Superior temporal gyrus (tissue), 1 donor: Measurements from ENCODE around the gene LSM14B.

ENCODE experiments used
- DNase-seq: peaks from one replicate; pipeline ENCODE4 v3.0.0-alpha.2; 2016; ENCODE audit errors: extremely low spot score

LSM14B gene

DNA sequence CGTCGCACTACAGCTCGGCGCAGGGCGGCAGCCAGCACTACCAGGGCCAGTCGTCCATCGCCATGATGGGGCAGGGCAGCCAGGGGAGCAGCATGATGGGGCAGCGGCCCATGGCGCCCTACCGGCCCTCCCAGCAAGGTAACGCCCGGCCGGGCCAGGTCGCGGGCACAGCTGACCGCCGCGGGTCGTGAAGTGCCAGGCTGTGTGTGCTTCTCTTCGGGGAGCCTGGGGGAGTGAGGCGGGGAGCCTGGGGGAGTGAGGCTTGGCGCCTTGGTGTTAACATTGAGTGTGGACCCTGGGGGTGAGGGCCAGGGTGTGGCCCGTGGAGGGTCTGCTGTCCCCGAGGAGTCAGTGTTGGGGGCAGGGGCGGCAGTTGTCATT lies 41.2 kb downstream of the LSM14B start:
- DNase-seq: no peak

DNA sequence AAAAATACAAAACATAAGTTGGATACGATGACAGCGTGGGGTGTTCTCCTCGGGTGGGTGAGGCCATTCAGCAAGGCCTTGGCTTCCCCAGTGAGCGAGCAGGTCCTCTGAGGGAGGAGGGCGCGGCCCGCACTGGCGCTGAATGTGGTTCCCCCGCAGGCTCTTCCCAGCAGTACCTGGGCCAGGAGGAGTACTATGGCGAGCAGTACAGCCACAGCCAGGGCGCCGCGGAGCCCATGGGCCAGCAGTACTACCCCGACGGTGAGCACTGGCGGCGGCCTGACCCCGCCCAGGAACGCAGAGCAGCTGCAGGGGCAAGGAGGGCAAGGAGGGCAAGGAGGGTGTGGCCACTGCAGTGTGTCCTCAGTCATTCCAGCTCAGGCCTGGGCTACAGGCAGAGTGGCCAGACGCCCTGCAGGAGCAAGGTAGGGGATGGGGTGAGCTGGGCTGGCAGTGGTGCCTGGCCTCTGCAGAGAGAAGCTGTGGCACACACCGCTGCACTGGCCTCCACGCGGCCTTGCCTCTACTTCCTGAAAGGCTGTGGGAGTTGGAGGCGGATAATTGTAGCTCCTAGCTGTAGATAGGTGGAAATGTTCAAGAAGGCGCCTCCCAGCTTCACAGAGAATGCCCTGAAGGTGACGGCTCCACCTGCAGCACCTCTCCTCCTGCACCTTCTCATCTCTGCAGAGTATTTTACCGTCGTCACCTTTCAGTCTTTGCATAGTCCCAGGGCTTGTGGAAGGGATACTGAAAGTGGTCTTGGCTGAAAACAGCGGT lies 41.9 kb downstream of the LSM14B start:
- no peak for DNase-seq

DNA sequence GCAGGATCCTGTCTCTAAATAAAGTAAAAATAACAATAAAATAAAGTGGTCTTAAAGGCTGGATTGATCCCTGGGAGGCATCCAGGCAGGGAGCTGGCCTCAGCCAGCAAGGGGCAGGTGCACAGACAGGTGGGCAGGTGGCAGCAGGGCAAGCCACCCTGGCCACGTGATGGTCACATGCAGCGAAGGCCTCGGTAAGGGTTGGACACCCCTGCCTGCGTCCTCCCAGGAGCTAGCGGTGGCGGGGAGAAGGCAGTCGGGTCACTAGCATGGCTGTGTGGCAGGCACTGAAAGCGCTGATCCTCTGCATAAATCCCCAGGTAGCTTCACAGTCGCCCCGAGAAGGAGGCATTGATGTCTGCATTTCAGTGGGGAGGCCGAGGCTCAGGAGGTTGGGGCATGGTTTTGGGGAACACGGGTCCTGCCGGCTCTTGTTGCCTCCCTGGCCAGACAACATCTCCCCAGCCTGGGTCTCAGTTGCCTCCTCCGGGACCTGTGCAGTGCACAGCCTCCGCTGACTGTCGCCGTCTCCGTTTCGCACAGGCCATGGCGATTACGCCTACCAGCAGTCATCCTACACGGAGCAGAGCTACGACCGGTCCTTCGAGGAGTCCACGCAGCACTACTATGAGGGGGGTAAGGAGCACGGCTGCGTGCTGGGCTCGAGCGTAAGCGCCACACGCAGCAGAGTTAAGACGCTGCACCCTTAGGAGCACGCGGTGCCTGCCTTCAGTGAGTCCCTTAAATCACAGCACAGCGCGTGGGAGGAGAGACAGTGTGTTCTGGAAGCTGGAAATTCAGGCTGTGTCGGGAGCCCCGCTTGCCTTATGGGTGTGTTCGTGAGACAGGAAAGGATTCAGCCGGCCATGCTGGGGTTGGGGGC lies 42.8 kb downstream of the LSM14B start:
- no peak for DNase-seq

DNA sequence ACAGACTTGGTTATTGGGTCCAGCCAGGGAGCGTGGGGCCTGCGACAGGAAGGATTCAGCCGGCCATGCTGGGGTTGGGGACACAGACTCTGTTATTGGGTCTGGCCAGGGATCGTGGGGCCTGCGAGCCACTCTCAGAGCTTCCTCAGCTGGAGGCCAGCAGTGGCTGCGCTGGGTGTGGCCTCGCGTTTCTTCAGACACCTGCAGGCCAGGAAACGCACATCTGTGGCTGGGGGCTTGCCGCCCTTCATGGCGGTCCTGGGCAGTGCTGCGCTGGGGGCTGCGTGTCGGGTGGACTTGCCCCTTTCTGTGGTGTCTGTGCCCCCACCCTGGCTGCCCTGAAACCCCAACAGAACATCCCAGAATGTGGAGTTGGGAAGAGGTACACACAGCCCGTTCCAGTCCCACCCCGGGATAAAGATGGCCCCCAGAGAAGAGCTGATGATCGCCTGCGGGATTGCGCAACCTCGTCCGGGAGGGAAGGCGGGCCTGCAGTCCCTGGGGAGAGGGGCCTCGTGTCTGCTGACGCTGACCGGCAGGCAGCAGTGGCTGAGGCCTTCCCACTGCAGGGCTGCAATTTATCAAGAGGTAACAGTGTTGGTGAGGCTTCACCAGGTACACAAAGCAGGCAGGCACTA lies 43.6 kb downstream of the LSM14B start:
- DNase-seq: no peak

DNA sequence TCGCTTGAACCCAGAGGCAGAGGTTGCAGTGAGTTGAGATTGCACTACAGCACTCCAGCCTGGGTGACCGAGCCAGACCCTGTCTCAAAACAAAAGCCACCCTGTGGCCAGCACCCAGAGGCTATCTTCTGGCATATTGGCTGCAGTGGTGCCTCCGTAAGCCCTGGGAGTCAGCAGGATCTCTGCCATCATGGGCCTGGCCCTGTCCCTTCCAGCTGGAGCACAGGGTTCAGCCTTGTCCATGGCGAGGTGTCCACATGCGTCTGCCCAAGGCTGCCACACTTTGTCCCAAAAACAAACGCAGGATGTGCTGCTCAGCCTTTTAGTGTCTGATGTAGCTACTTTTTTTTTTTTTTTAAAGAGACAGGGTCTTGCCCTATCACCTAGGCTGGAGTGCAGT lies 45.2 kb downstream of the LSM14B start:
- DNase-seq: no peak

DNA sequence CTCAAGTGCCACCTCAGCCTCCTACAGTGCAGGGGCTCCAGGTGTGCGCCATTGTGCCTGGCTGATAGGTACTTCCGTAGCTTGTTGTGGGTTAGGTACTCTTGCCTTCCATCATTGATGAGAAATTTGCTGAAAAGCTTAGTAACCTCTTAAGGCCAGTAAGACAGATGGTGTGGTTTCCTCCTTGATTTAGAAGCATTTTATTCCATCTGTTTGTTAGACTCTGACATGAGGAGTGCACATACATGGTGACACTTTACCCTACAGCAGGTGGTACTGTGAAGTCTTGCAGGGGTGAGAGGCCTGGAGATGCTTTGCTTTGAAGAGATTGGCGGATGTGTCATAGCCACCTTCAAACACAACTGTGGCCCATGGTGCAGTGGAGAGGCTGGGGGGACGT lies 45.8 kb downstream of the LSM14B start:
- DNase-seq: no peak

DNA sequence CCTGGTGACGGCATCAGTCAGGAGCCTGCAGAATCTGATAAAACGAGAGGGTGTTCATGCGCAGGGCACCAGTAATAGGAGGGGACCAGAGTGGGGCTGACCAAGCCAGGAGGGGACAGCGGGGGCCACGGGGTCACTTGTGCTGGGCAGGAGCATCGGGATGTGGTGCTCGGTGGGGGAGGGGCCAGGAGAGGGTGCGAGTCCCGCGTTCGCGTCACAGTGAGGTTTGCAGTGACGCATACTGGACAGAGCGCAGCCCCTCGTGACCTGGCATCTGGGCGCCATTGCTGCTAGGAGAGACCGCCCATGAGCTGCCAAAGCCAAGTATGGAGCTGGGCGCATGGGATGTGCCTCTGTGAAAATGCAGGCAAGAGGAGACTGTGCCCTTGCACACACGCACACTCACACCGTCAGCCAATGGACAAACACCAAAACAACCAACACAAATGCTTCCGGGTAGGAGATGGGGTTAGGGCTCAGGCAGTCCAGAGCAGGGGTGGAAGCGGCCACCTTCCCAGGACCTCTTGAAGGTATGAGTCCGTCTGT lies 46.7 kb downstream of the LSM14B start:
- no peak for DNase-seq

DNA sequence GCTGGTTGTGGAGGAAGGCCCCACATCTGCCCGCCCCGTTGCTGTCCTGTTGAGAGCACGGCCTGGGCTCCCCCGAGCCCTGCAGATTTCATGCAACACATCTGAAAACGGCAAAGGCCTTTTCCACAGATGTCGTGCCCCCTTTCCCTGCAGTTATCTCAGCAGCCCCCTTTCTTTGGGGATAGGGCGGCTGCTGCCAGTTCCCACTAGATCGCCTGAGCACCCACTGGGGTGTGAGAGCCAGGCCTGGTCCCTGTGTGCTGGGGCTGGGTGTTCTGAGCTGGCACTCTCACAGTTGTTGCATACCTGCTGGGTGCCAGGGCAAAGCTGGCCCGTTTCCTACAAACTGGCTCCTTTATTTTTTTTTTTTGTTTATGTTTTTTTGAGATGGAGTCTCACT lies 48.3 kb downstream of the LSM14B start:
- DNase-seq: no peak

DNA sequence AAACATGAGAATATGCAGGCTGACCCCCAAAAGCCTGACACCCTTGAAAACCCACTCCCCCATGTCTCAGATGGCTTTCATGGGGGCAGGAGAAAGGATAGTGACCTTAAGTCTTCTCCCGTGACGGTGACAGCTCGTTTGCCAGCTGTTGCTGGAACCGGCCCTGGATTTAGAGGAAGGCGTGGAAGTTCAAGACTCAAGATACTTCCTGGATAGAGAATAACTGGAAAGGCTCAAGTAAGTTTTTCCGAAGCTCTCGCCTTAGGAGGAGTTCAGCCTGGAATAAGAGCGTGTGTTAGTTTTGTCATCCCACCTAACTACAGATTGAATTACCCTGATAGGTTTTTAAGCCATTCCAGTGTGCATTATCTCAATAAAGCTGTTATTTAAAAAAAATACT lies 49.0 kb downstream of the LSM14B start:
- no peak for DNase-seq

DNA sequence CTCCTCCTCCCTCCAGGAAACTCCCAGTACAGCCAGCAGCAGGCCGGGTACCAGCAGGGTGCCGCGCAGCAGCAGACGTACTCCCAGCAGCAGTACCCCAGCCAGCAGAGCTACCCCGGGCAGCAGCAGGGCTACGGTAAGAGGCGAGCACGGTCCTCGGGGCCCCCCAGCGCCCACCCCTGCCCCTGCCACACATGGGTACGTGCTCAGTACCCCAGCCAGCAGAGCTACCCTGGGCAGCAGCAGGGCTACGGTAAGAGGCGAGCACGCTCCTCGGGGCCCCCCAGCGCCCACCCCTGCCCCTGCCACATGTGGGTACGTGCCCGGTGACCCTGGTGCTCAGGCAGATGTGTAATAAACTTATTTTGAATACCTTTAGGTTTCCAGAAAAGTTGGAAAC lies 50.4 kb downstream of the LSM14B start:
- no peak for DNase-seq

DNA sequence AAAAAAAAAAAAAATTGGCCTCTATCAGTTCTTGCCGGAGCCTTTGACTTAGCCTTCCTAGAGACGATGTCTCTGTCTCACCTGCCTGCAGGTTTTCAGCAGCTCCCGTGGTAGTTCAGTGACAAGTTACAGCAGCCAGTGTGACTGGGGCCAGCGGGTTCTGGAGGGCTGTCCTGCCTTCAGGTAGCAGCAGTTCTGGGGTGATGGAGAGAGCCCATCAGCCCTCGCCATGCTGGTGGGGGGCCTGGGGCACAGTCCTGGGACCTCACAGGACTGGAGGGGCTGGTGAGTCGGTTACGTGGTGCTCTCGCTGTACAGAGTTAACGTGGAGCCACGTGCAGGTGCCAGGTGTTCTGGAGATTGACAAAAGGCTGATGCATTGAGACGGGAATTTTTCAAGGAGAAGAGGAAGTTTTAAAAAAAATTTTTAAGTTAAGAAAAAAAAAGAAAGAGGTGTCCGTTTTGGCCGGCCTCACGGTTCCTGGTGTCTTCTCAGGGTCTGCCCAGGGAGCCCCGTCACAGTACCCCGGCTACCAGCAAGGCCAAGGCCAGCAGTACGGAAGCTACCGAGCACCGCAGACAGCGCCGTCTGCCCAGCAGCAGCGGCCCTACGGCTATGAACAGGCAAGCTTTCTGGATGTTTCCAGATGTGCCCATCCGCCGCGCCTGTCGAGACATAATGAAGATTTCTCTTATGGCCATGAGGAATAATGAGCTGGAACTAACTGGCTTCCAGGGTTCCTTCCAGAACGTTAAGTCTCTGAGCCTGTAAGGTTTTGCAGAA lies 51.9 kb downstream of the LSM14B start:
- no peak for DNase-seq

DNA sequence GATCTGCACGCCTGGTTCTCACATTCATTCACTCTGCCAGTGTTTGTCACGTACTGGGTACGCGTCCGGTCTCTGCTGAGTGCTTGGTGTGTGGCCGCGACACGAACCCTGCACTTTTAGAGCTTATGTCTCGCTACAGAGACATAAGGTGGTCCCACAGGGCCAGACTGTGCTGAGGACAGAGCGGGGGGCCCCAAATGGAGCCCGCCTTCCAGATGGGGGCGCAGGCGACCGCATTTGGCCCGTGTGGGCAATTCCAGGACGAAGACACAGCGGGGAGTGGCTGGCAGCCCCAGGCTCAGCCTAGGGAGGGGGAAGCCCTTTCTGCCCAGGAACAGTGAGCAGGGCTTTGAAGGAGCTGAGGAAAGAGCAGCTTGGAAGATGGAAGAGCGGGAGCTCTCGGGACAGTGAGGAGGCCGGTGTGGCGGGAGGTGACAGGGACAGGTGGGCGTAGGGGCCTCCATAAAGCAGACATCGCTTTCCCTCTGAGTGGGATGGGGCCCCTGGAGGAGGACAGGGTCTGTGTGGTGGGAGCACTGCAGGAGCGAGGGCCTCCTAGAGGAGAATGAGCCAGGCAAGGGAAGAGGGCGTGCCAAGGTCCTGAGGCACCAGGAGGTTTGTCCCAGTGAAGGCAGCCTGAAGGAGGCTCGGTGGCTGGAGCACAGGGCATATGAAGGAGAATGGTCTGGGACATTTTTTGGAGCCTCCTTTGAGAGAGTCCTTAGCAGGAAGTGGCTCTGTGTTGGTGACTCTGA lies 52.8 kb downstream of the LSM14B start:
- DNase-seq: no peak

DNA sequence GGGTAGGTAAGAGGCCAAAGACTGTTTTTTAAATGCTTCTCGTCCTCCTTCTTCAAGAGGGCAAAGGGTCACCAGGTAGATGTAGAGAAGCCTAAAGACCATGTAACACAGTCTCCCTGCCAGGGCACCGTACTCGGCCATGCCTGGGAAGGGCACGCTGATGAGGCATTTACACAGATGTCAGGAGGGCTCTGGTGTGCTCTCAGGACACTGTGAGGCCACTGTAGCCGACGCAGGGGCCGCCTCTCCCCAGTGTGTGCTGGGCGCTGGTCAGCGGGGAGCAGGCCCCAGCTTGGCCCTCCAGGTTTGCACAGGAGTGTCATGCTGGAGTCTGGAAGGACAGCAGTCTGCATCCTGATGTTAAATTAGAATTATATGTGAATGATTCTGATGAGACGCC lies 53.4 kb downstream of the LSM14B start:
- DNase-seq: no peak

DNA sequence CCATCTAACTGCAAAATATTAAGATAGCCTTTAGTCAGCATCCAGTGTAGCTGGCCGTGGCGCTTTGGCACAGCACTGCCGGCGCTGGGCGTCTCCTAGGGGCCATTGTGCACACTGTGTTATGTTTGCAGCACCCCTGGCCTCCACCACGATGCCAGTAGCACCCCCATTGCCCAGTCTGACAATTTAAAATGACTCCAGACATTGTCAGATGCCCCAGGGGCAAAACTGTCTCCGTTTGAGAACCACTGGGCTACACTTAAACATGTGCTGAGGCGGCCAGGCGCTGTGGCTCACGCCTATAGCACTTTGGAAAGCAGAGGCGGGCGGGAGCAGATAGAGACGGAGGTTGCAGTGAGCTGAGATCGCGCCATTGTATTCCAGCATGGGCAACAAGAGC lies 54.6 kb downstream of the LSM14B start:
- no peak for DNase-seq

DNA sequence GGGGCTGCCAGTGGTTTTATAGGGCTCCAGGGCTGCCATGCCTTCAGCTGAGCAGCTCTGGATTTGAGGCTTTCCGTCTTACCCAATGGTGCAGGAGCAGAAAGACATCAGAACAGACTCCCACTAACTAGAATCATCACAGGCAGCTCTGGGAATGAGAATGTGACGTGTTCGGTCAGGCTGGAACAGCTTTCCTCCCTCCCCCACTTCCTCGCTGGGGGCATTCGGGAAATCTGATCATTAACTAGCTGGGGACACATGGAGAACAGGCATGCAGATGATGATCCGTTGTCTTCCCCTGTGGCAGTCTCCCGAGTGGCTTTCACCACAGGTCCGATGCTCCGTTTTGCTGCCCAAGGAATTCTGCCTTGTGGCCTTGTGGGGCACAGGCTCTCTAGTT lies 55.0 kb downstream of the LSM14B start:
- DNase-seq: no peak

DNA sequence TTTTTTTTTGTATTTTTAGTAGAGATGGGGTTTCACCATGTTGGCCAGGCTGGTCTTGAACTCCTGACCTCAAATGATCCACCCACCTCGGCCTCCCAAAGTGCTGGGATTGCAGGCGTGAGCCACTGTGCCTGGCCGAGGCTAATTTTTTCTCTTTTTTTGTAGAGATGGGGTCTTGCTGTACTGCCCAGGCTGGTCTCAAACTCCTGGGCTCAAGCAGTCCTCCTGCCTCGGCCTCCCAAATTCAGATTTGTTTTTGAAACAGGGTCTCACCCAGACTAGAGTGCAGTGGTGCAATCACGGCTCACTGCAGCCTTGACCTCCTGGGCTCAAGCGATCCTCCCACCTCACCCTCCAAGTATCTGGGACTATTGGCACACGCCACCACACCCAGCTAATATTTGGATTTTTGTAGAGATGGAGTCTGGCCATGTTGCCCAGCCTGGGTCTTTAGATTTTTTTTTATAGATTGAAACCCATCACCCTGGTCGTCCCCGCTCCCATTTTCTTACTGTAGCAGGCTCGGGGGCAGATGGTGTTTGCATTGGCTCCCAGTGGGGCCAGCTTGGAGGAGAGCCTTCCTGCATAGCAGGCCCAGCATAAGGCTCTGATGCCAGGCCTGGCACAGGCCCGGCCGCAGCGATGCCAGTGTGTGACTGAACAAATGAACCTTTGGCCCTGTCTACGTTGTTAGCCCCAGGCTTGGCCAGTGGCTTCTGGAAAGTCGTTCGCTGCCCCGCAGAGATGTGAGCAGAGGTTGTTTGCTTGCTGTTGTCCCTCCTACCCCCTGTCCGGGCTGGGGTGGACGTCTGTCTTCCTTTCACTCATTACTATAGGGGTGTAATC lies 56.3 kb downstream of the LSM14B start:
- no peak for DNase-seq

DNA sequence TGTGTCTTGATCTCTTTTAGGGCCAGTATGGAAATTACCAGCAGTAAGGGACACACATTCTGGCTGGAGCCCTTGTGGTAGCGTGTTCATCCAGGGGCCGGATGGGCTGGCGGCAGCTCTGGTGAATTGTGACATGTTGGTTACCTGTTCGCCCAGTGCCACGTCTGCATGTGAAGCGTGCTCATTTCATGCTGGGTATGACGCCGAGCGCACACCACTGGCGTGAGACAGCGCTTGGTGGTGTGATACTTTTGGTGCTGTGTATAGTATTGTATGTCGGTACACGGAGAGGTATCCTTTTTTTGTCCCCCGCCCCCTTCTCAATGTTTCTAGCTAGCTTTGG lies 56.9 kb downstream of the LSM14B start:
- DNase-seq: no peak

DNA sequence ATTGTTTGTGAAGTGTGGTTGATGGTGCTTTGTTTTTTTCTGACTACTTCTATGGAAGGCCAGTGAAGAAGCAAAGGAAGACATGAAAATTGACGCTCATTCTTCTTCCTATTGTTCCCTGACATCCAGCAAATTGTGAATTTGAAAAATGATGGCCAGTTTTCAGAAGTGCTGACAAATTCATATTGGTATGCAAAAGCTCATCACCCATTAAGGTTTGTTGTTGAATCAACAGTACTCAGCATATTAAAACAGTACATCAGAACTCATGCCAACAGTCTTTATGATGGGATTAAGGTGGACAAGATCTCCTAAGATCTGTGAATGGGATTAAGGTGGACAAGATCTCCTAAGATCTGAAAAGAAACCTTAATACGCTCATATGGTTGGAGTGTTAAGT lies 59.5 kb downstream of the LSM14B start:
- peak; percentile 10 for DNase-seq

DNA sequence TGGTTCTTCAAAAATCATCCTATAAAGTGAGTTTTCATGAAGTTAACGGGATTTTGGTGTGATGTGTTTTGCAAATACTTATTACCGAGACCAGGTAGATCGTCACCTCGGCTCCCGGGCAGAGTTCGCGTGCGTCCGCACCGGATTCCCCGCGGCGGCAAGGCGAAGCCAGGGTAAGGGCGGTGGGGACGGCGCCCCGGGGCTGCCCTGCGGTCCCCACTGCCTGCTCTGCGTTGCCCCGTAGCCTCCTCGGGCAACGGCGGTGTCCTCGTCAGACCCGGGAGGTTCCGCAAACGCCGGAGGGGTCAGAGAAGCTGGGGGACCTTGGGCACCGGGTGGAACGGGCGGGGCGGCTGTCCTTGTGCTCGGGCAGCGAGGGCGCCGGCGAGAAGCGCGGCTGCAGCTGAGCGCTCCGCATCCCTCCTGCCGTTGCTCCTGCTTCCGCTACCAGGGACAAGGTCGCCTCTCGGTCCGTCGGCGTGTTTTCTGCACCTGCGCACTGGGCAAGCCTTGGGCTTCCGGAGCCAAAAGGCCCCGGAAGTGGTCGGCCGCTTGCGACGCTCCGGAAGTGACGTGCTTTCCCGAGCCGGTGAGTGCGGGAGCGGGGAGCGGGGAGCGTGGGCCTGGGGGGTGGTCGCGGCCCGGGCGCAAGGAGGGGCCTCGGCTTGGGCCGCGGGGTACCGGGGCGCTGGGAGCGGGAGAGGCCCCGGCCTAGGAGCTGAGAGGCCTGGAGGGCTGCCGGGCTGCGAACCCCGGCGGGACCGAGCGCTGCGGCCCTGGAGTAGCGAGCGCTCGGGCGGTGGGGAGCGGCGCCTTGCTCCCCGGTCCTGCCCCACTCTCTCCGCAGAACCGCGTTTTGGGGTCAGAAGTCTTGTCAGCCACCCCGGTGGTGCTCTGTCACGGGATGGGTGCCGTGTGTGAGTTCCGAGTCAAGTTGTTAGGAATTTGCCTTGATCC lies 60.5 kb downstream of the LSM14B start, which contains the start of gene MTG2:
Gene MTG2 (plus strand): TSS at position 560 of the 957 bp plus-strand sequence. CDS start 10,393 bp downstream, outside the sequence.
- DNase-seq: peak; percentile 98
